Activated T-helper 2 cell treated with anti-CD3 and anti-CD28 coated beads, Interferon-gamma antibody, Interleukin-2, Interleukin-4, amounts not matched to agents 10 μg/mL and 5 μg/mL and 100 μg/mL, durations not matched to agents 14 hours and 24 hours and 36 hours (primary cell): ENCODE measurements around the gene HES2. TPM values are rescaled to one million over a fixed set of nuclear protein-coding genes. Genes with fewer than 3 reads are reported as not detected.
"Not testable (repeated sequence)": the region's sequence is repeated elsewhere in the genome, so short reads cannot be mapped to it uniquely, and the experiment has no call there.

Experiments
- DNase-seq: peaks from one replicate; pipeline ENCODE4 v3.0.0; 2021; ENCODE audit warnings: low spot score
- H3K27ac Mint-ChIP-seq: one replicate; pipeline ENCODE4 v1.8.0; 2021; ENCODE audit warnings: mixed read lengths
- H3K27me3 Mint-ChIP-seq: one replicate; pipeline ENCODE4 v1.8.0; 2021; ENCODE audit warnings: low read depth, mixed read lengths
- H3K36me3 Mint-ChIP-seq: one replicate; pipeline ENCODE4 v1.8.0; 2021; ENCODE audit warnings: low read depth, mixed read lengths
- H3K4me1 Mint-ChIP-seq: one replicate; pipeline ENCODE4 v1.8.0; 2021; ENCODE audit warnings: low read depth, mixed read lengths
- H3K4me3 Mint-ChIP-seq: one replicate; pipeline ENCODE4 v1.8.0; 2021; ENCODE audit warnings: low read depth, mild to moderate bottlenecking, moderate library complexity, mixed read lengths
- H3K9me3 Mint-ChIP-seq: one replicate; pipeline ENCODE4 v1.8.0; 2021; ENCODE audit warnings: mixed read lengths
- intact Hi-C: fragments of 100-400 bp; cut with micrococcal nuclease; formaldehyde crosslinking; loops from one replicate; pipeline ENCODE4 v1.15.1; 2023
- total RNA-seq: library from RNA; stranded (reverse); gene quantifications from 2 replicates; pipeline ENCODE4 v1.2.3, GENCODE V29; 2022

HES2 gene
- total RNA-seq, 1 donor from 2014 or later: 0.21 TPM

GRCh38 chr1:6450005-6450450 lies 30.3 kb upstream of the HES2 start:
- intact Hi-C loops: no loop called here
- DNase-seq: no peak
- H3K36me3 Mint-ChIP-seq: peaks cover 4% of the 10 kb centered on the region
- no peak overlapping the region for H3K27ac Mint-ChIP-seq
- H3K4me3 Mint-ChIP-seq: no peak overlapping the region
- no peaks in the 10 kb centered on the region for H3K9me3 Mint-ChIP-seq
- H3K4me1 Mint-ChIP-seq: peaks cover 11% of the 10 kb centered on the region
- peaks cover 51% of the 10 kb centered on the region for H3K27me3 Mint-ChIP-seq

- no peak overlapping the region for H3K27ac Mint-ChIP-seq
- H3K9me3 Mint-ChIP-seq: no peaks in the 10 kb centered on the region
- no peak for DNase-seq
- H3K27me3 Mint-ChIP-seq: peaks cover 51% of the 10 kb centered on the region
- intact Hi-C loops: no loop called here
- peak overlapping the region; percentile 35 for H3K4me3 Mint-ChIP-seq
- peaks cover 11% of the 10 kb centered on the region for H3K4me1 Mint-ChIP-seq
- peaks cover 4% of the 10 kb centered on the region for H3K36me3 Mint-ChIP-seq
Measured at GRCh38 chr1:6448749-6449631, 29.3 kb upstream of the HES2 start.

- Mint-ChIP-seq H3K27ac (no peak overlapping the region), H3K9me3 (no peaks in the 10 kb centered on the region), H3K27me3 (peaks cover 43% of the 10 kb centered on the region), H3K4me1 (peaks cover 9% of the 10 kb centered on the region), H3K36me3 (no peaks in the 10 kb centered on the region), H3K4me3 (no peak overlapping the region)
- intact Hi-C loops: no loop called here
- no peak for DNase-seq
Measured at GRCh38 chr1:6447818-6448748, 28.4 kb upstream of the HES2 start.

- no peak for DNase-seq
- Mint-ChIP-seq H3K27me3 (peaks cover 38% of the 10 kb centered on the region), H3K27ac (no peak overlapping the region), H3K9me3 (no peaks in the 10 kb centered on the region), H3K4me1 (peaks cover 9% of the 10 kb centered on the region), H3K36me3 (no peaks in the 10 kb centered on the region), H3K4me3 (no peak overlapping the region)
- intact Hi-C loops: no loop called here
Measured at GRCh38 chr1:6447016-6447817, 27.5 kb upstream of the HES2 start.

GRCh38 chr1:6446665-6447015 lies 26.9 kb upstream of the HES2 start:
- Mint-ChIP-seq H3K9me3 (no peaks in the 10 kb centered on the region), H3K27me3 (peaks cover 37% of the 10 kb centered on the region), H3K4me1 (peaks cover 9% of the 10 kb centered on the region), H3K27ac (no peak overlapping the region), H3K4me3 (no peak overlapping the region), H3K36me3 (no peaks in the 10 kb centered on the region)
- intact Hi-C loops: no loop called here
- no peak for DNase-seq

- H3K27ac Mint-ChIP-seq, H3K4me1 Mint-ChIP-seq, intact Hi-C loops, H3K9me3 Mint-ChIP-seq, H3K36me3 Mint-ChIP-seq, DNase-seq, H3K4me3 Mint-ChIP-seq: not testable (repeated sequence)
- H3K27me3 Mint-ChIP-seq: peaks cover 41% of the 10 kb centered on the region
Measured at GRCh38 chr1:6445929-6446328, 26.2 kb upstream of the HES2 start.

- DNase-seq: no peak
- H3K27me3 Mint-ChIP-seq: peaks cover 34% of the 10 kb centered on the region
- no peaks in the 10 kb centered on the region for H3K9me3 Mint-ChIP-seq
- H3K27ac Mint-ChIP-seq: no peak overlapping the region
- H3K4me3 Mint-ChIP-seq: no peak overlapping the region
- intact Hi-C loops: no loop called here
- H3K36me3 Mint-ChIP-seq: no peaks in the 10 kb centered on the region
- peaks cover 9% of the 10 kb centered on the region for H3K4me1 Mint-ChIP-seq
Measured at GRCh38 chr1:6445062-6445763, 25.5 kb upstream of the HES2 start.

GRCh38 chr1:6444377-6444776 lies 24.7 kb upstream of the HES2 start:
- no peaks in the 10 kb centered on the region for H3K36me3 Mint-ChIP-seq
- no peak overlapping the region for H3K4me3 Mint-ChIP-seq
- intact Hi-C loops: no loop called here
- H3K9me3 Mint-ChIP-seq: no peaks in the 10 kb centered on the region
- H3K4me1 Mint-ChIP-seq: peaks cover 8% of the 10 kb centered on the region
- no peak for DNase-seq
- no peak overlapping the region for H3K27ac Mint-ChIP-seq
- H3K27me3 Mint-ChIP-seq: peaks cover 30% of the 10 kb centered on the region

- no peaks in the 10 kb centered on the region for H3K36me3 Mint-ChIP-seq
- peaks cover 5% of the 10 kb centered on the region for H3K4me1 Mint-ChIP-seq
- DNase-seq: no peak
- H3K27ac Mint-ChIP-seq: no peak overlapping the region
- peaks cover 29% of the 10 kb centered on the region for H3K27me3 Mint-ChIP-seq
- H3K4me3 Mint-ChIP-seq: no peak overlapping the region
- intact Hi-C loops: no loop called here
- no peaks in the 10 kb centered on the region for H3K9me3 Mint-ChIP-seq
Measured at GRCh38 chr1:6443339-6444115, 23.8 kb upstream of the HES2 start.

GRCh38 chr1:6441586-6441985 lies 21.9 kb upstream of the HES2 start:
- Mint-ChIP-seq H3K27ac (no peak overlapping the region), H3K27me3 (peaks cover 35% of the 10 kb centered on the region), H3K4me3 (no peak overlapping the region), H3K4me1 (peaks cover 3% of the 10 kb centered on the region), H3K9me3 (no peaks in the 10 kb centered on the region), H3K36me3 (no peaks in the 10 kb centered on the region)
- intact Hi-C loops: no loop called here
- DNase-seq: no peak

- intact Hi-C loops: no loop called here
- no peaks in the 10 kb centered on the region for H3K9me3 Mint-ChIP-seq
- H3K27me3 Mint-ChIP-seq: peaks cover 27% of the 10 kb centered on the region
- H3K36me3 Mint-ChIP-seq: no peaks in the 10 kb centered on the region
- H3K27ac Mint-ChIP-seq: no peak overlapping the region
- peaks cover 3% of the 10 kb centered on the region for H3K4me1 Mint-ChIP-seq
- H3K4me3 Mint-ChIP-seq: no peak overlapping the region
- peak; percentile 71 for DNase-seq
Measured at GRCh38 chr1:6440198-6441126, 20.7 kb upstream of the HES2 start.
